Ectodermal cell (in vitro differentiated cells): ENCODE results near the gene DGKD.

Experiments
- H3K27ac ChIP-seq: 2 replicates; pipeline ENCODE4 v1.7.0; 2013; ENCODE audit warnings: mild to moderate bottlenecking, low read depth, low read length; ENCODE audit not compliant: insufficient read depth, poor library complexity, severe bottlenecking
- H3K27me3 ChIP-seq: 2 replicates; pipeline ENCODE4 v1.7.0; 2013; ENCODE audit warnings: mild to moderate bottlenecking, low read length; ENCODE audit not compliant: insufficient read depth, control insufficient read depth, poor library complexity, severe bottlenecking
- H3K36me3 ChIP-seq: one replicate; pipeline ENCODE4 v1.7.0; 2013; ENCODE audit warnings: low read length; ENCODE audit not compliant: control insufficient read depth, insufficient read depth
- H3K4me1 ChIP-seq: one replicate; pipeline ENCODE4 v1.7.0; 2013; ENCODE audit warnings: low read length; ENCODE audit not compliant: control insufficient read depth, insufficient read depth
- H3K4me3 ChIP-seq: 2 replicates; pipeline ENCODE4 v1.7.0; 2013; ENCODE audit warnings: low read depth, low read length, control low read depth; ENCODE audit not compliant: insufficient read depth
- H3K9me3 ChIP-seq: 2 replicates; pipeline ENCODE4 v1.7.0; 2013; ENCODE audit warnings: mild to moderate bottlenecking, low read length, moderate library complexity; ENCODE audit not compliant: control insufficient read depth
- WGBS, 2 experiments: methylation state at CpG; one replicate each; pipeline ENCODE4 v1.1.7; 2013; ENCODE audit warnings: missing lambda C conversion rate in 2 of 2; 5-methylcytosine and 5-hydroxymethylcytosine counted together

The DGKD gene

GRCh38 chr2:233448575-233448974, 94.3 kb downstream of the DGKD start:
- peaks cover 3% of the 10 kb centered on the region for H3K4me1 ChIP-seq
- H3K27ac ChIP-seq = no peak overlapping the region
- H3K9me3 ChIP-seq = no peaks in the 10 kb centered on the region
- H3K27me3 ChIP-seq = no peaks in the 10 kb centered on the region
- WGBS, 2 experiments = 82 to 91% methylated on average over 4 of the region's 4 CpGs
- no peak overlapping the region for H3K4me3 ChIP-seq
- no peaks in the 10 kb centered on the region for H3K36me3 ChIP-seq

- WGBS, 2 experiments = 61 to 64% methylated on average over 31 of the region's 31 CpGs
- Histone ChIP-seq H3K36me3 (no peaks in the 10 kb centered on the region), H3K27ac (no peak overlapping the region)
Observed at GRCh38 chr2:233449081-233449901, 95.0 kb downstream of the DGKD start.

GRCh38 chr2:233449921-233450863, 95.9 kb downstream of the DGKD start:
- no peaks in the 10 kb centered on the region for H3K9me3 ChIP-seq
- 92 to 93% methylated on average over 33 of the region's 33 CpGs for WGBS, 2 experiments
- H3K4me1 ChIP-seq = peaks cover 3% of the 10 kb centered on the region
- no peak overlapping the region for H3K4me3 ChIP-seq
- H3K27me3 ChIP-seq = no peaks in the 10 kb centered on the region
- no peaks in the 10 kb centered on the region for H3K36me3 ChIP-seq
- peak overlapping the region; percentile 36 for H3K27ac ChIP-seq

More at GRCh38 chr2:233449081-233449901, 95.0 kb downstream of the DGKD start:
- no peak overlapping the region for H3K4me3 ChIP-seq
- no peaks in the 10 kb centered on the region for H3K9me3 ChIP-seq
- H3K4me1 ChIP-seq = peaks cover 3% of the 10 kb centered on the region
- no peaks in the 10 kb centered on the region for H3K27me3 ChIP-seq

- WGBS, 2 experiments = 91% methylated on average over 21 of the region's 22 CpGs
- Histone ChIP-seq H3K36me3 (no peaks in the 10 kb centered on the region), H3K9me3 (no peaks in the 10 kb centered on the region), H3K27me3 (no peaks in the 10 kb centered on the region), H3K4me1 (peaks cover 3% of the 10 kb centered on the region), H3K27ac (peak overlapping the region; percentile 36), H3K4me3 (no peak overlapping the region)
Observed at GRCh38 chr2:233450864-233451575, 96.7 kb downstream of the DGKD start.

- no peaks in the 10 kb centered on the region for H3K9me3 ChIP-seq
- no peak overlapping the region for H3K4me3 ChIP-seq
- H3K27me3 ChIP-seq = no peaks in the 10 kb centered on the region
- H3K36me3 ChIP-seq = no peaks in the 10 kb centered on the region
- WGBS, 2 experiments = 94 to 96% methylated on average over 9 of the region's 9 CpGs
- H3K4me1 ChIP-seq = peaks cover 3% of the 10 kb centered on the region
- H3K27ac ChIP-seq = no peak overlapping the region
Observed at GRCh38 chr2:233451950-233452349, 97.7 kb downstream of the DGKD start.

- H3K27ac ChIP-seq = no peak overlapping the region
- H3K27me3 ChIP-seq = no peaks in the 10 kb centered on the region
- no peak overlapping the region for H3K4me3 ChIP-seq
- 84 to 91% methylated on average over 10 of the region's 10 CpGs for WGBS, 2 experiments
- H3K4me1 ChIP-seq = peaks cover 3% of the 10 kb centered on the region
- no peaks in the 10 kb centered on the region for H3K9me3 ChIP-seq
- no peaks in the 10 kb centered on the region for H3K36me3 ChIP-seq
Observed at GRCh38 chr2:233453111-233453915, 99.0 kb downstream of the DGKD start.

GRCh38 chr2:233453916-233454315, 99.6 kb downstream of the DGKD start:
- Histone ChIP-seq H3K4me1 (peaks cover 3% of the 10 kb centered on the region), H3K27me3 (no peaks in the 10 kb centered on the region), H3K9me3 (no peaks in the 10 kb centered on the region), H3K4me3 (no peak overlapping the region), H3K27ac (no peak overlapping the region), H3K36me3 (no peaks in the 10 kb centered on the region)
- 95 to 97% methylated on average over 8 of the region's 8 CpGs for WGBS, 2 experiments

- 96% methylated on average over 11 of the region's 11 CpGs for WGBS, 2 experiments
- Histone ChIP-seq H3K27me3 (no peaks in the 10 kb centered on the region), H3K4me3 (no peak overlapping the region), H3K27ac (no peak overlapping the region), H3K36me3 (no peaks in the 10 kb centered on the region), H3K4me1 (peaks cover 3% of the 10 kb centered on the region), H3K9me3 (no peaks in the 10 kb centered on the region)
Observed at GRCh38 chr2:233455006-233455405, 100.7 kb downstream of the DGKD start.

GRCh38 chr2:233455491-233455890, 101.2 kb downstream of the DGKD start:
- no peak overlapping the region for H3K27ac ChIP-seq
- no peaks in the 10 kb centered on the region for H3K9me3 ChIP-seq
- no peaks in the 10 kb centered on the region for H3K36me3 ChIP-seq
- H3K4me1 ChIP-seq = no peaks in the 10 kb centered on the region
- no peaks in the 10 kb centered on the region for H3K27me3 ChIP-seq
- WGBS, 2 experiments = 96 to 98% methylated on average over 7 of the region's 7 CpGs
- H3K4me3 ChIP-seq = no peak overlapping the region
